Lung (tissue), 16 donors: ENCODE data around the gene NOL7. TPM values are rescaled to one million over a fixed set of nuclear protein-coding genes. Genes with fewer than 3 reads are reported as not detected.

Source experiments
- ATAC-seq: fragments of 200-7000 bp; cut with Tn5 transposase; one replicate; pipeline ENCODE4 v1.9.1; 2020; ENCODE audit warnings: moderate number of reproducible peaks; ENCODE audit not compliant: insufficient read depth, low FRiP score
- DNase-seq, 3 donors: peaks; one replicate each; pipeline ENCODE4 v3.0.0-alpha.2; 2013 to 2017
- H3K27ac ChIP-seq, 2 donors: one replicate each; pipeline ENCODE4 v1.5.1; 2013; ENCODE audit warnings: mild to moderate bottlenecking in 2 of 2, moderate library complexity in 2 of 2, control low read depth in 1 of 2, inconsistent platforms in 1 of 2, low read depth in 1 of 2, low read length in 1 of 2
- H3K27me3 ChIP-seq, 3 donors: one replicate each; pipeline ENCODE4 v1.5.1; 2013; ENCODE audit warnings: low read length in 2 of 3; ENCODE audit not compliant: control insufficient read depth in 3 of 3, insufficient read depth in 3 of 3
- H3K36me3 ChIP-seq, 4 donors: one replicate each; pipeline ENCODE4 v1.5.1; 2013; ENCODE audit warnings: low read length in 4 of 4, mild to moderate bottlenecking in 1 of 4, moderate library complexity in 1 of 4; ENCODE audit not compliant: control insufficient read depth in 4 of 4, insufficient read depth in 4 of 4
- H3K4me1 ChIP-seq, 5 donors: one replicate each; pipeline ENCODE4 v1.5.1; 2013; ENCODE audit warnings: low read length in 5 of 5, mild to moderate bottlenecking in 2 of 5, moderate library complexity in 1 of 5; ENCODE audit not compliant: control insufficient read depth in 5 of 5, insufficient read depth in 5 of 5
- H3K4me3 ChIP-seq: one replicate; pipeline ENCODE4 v1.5.1; 2013; ENCODE audit warnings: mild to moderate bottlenecking, control low read depth, moderate library complexity
- H3K9ac ChIP-seq, 2 donors: one replicate each; pipeline ENCODE4 v1.5.1; 2013; ENCODE audit warnings: low read length in 2 of 2, control low read depth in 1 of 2; ENCODE audit not compliant: insufficient read depth in 1 of 2
- H3K9me3 ChIP-seq, 4 donors: one replicate each; pipeline ENCODE4 v1.5.1; 2013; ENCODE audit warnings: low read length in 3 of 4, mild to moderate bottlenecking in 1 of 4, moderate library complexity in 1 of 4; ENCODE audit not compliant: control insufficient read depth in 4 of 4, insufficient read depth in 3 of 4
- WGBS, 2 donors: extraction: QIAGEN DNeasy Blood & Tissue Kit; methylation state at CpG; one replicate each; pipeline ENCODE4 v1.1.7; 2013; 5-methylcytosine and 5-hydroxymethylcytosine counted together
- long read RNA-seq, 5 donors: transcript quantifications; one replicate each; lab custom pipeline, GENCODE V29; 2026
- polyA plus RNA-seq, 2 donors: library from polyadenylated mRNA; stranded (reverse); fragments of 200-250 nt; gene quantifications; one replicate each; pipeline ENCODE4 v1.2.1, GENCODE V29; 2013
- total RNA-seq, 2 donors: library from RNA; depleted of rRNA in 1 of 2; stranded (reverse); fragments of >200 nt in 1 of 2; gene quantifications; one replicate each; pipeline ENCODE4 v1.2.1, GENCODE V29; 2014 to 2021
- TF ChIP-seq, protein P1 (sequence below): IDR thresholded peaks from 2 replicates; pipeline ENCODE4 v1.5.1; 2012; ENCODE audit warnings: mild to moderate bottlenecking; ENCODE audit errors: control extremely low read depth, extremely low read depth
- donor health status: control.
- donor health status: control.
- donor health status: Bipolar disorder and iron deficiency.
- donor health status: healthy.
- donor health status: DM: yes; HTN: yes; CAD: no.

Gene NOL7
- total RNA-seq (10 to 100 TPM; 48.0 to 57.9 TPM), polyA plus RNA-seq (10 to 100 TPM; 57.1 to 75.8 TPM)
- long read RNA-seq, donor 1, transcript NOL7-202 (8 exons, 1,184 nt), result major isoform, 34 of 41 reads
- long read RNA-seq, donor 1, partial matches to known transcripts, result 0 of 41 reads
- long read RNA-seq, donor 1, other reads (novel, unspliced or antisense), result 5 of 41 reads
- long read RNA-seq, donor 2, transcript NOL7-202 (8 exons, 1,184 nt), result major isoform, 15 of 27 reads
- long read RNA-seq, donor 2, partial matches to known transcripts, result 11 of 27 reads
- long read RNA-seq, donor 2, other reads (novel, unspliced or antisense), result 0 of 27 reads
- long read RNA-seq, donor 3, transcript NOL7-202 (8 exons, 1,184 nt), result major isoform, 11 of 19 reads
- long read RNA-seq, donor 3, partial matches to known transcripts, result 7 of 19 reads
- long read RNA-seq, donor 3, other reads (novel, unspliced or antisense), result 0 of 19 reads
- long read RNA-seq, donor 4, transcript NOL7-202 (8 exons, 1,184 nt), result major isoform, 19 of 43 reads
- long read RNA-seq, donor 4, partial matches to known transcripts, result 17 of 43 reads
- long read RNA-seq, donor 4, other reads (novel, unspliced or antisense), result 5 of 43 reads
- long read RNA-seq, donor 5, transcript NOL7-202 (8 exons, 1,184 nt), result major isoform, 50 of 62 reads
- long read RNA-seq, donor 5, partial matches to known transcripts, result 5 of 62 reads
- long read RNA-seq, donor 5, other reads (novel, unspliced or antisense), result 5 of 62 reads

GRCh38 chr6:13614926-13615791 lies at the start of gene NOL7:
TSS of gene NOL7 (plus strand) at chr6:13615335. CDS start at chr6:13615359, 24 bp downstream.
- TF ChIP-seq, protein P1, sequence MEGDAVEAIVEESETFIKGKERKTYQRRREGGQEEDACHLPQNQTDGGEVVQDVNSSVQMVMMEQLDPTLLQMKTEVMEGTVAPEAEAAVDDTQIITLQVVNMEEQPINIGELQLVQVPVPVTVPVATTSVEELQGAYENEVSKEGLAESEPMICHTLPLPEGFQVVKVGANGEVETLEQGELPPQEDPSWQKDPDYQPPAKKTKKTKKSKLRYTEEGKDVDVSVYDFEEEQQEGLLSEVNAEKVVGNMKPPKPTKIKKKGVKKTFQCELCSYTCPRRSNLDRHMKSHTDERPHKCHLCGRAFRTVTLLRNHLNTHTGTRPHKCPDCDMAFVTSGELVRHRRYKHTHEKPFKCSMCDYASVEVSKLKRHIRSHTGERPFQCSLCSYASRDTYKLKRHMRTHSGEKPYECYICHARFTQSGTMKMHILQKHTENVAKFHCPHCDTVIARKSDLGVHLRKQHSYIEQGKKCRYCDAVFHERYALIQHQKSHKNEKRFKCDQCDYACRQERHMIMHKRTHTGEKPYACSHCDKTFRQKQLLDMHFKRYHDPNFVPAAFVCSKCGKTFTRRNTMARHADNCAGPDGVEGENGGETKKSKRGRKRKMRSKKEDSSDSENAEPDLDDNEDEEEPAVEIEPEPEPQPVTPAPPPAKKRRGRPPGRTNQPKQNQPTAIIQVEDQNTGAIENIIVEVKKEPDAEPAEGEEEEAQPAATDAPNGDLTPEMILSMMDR, result peak; percentile 93
- 0% methylated on average over 85 of the region's 85 CpGs for WGBS, 2 donors
- H3K9ac ChIP-seq, result peak within 1 kb of the TSS; percentile 90 to 95
- H3K36me3 ChIP-seq, result peaks cover 12 to 29% (median 19%) of the 10 kb centered on the region in 4 donors
- DNase-seq (peak; percentile 99), ATAC-seq (peak; percentile 99)
- peaks cover 0 to 19% (median 3%) of the 10 kb centered on the region in 5 donors for H3K4me1 ChIP-seq
- no peaks in the 10 kb centered on the region for H3K9me3 ChIP-seq
- H3K27ac ChIP-seq, result peak within 1 kb of the TSS; percentile 84 to 96
- H3K4me3 ChIP-seq, result peak within 1 kb of the TSS; percentile 90
- no peaks in the 10 kb centered on the region for H3K27me3 ChIP-seq

DNA sequence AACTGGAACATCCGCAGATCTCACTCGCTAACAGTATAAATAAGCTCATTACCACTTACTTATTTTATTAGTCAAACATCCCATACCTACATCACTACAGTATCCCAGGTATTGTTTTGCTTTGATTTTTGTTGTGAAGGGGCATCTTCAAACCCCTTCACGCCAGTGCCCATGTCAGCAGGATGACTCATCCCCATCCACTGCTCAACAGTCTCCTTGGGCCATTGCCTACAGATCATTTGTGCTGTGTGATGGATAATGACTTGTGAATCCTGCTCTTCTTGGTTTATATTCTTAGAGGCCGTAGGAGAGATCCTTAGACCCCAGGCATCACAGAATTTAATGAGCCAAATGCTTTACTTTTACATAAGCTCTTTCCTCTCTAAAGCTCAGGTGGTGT lies 49.2 kb upstream of the NOL7 start:
- Histone ChIP-seq H3K9me3 (no peaks in the 10 kb centered on the region), H3K27me3 (peaks cover 0 to 6% (median 0%) of the 10 kb centered on the region in 3 donors), H3K27ac (no peak overlapping the region), H3K4me1 (no peaks in the 10 kb centered on the region), H3K36me3 (no peaks in the 10 kb centered on the region), H3K4me3 (no peak overlapping the region), H3K9ac (no peak overlapping the region)
- no peak for DNase-seq
- TF ChIP-seq, protein P1, result no peak
- ATAC-seq, result no peak
- 93 to 98% methylated on average over 4 of the region's 4 CpGs for WGBS, 2 donors

GRCh38 chr6:13566500-13566899 lies 48.6 kb upstream of the NOL7 start:
- no peak overlapping the region for H3K9ac ChIP-seq
- WGBS, 2 donors, result 97% methylated on average over 3 of the region's 3 CpGs
- DNase-seq (no peak), ATAC-seq (no peak)
- no peaks in the 10 kb centered on the region for H3K36me3 ChIP-seq
- peaks cover 0 to 6% (median 0%) of the 10 kb centered on the region in 3 donors for H3K27me3 ChIP-seq
- no peak overlapping the region for H3K4me3 ChIP-seq
- TF ChIP-seq, protein P1, result no peak
- no peak overlapping the region for H3K27ac ChIP-seq
- H3K9me3 ChIP-seq, result no peaks in the 10 kb centered on the region
- no peaks in the 10 kb centered on the region for H3K4me1 ChIP-seq
